ENCODE data around the gene RAB7B.

GRCh38 chr1:206001476-206001888 is 1.7 kb downstream of the RAB7B start:
- TF ChIP-seq POLR2AphosphoS5 (IDR thresholded peaks at IDR 0.05; ENCODE audit: low read depth, low read length), result no peak
- no peak for TF ChIP-seq TAF1 (IDR thresholded peaks at IDR 0.05; ENCODE audit: borderline replicate concordance, insufficient read depth, low read length)
